Body of pancreas (tissue), 4 donors: Measurements from ENCODE around the gene CASP4.

Experiments used
- POLR2A ChIP-seq, 3 donors: fragments of 450-650 bp; IDR thresholded peaks; one replicate each; pipeline ENCODE4 v1.6.1; 2016; ENCODE audit warnings: antibody characterized with exemption in 3 of 3, mild to moderate bottlenecking in 2 of 3
- TF ChIP-seq, protein P1 (sequence below), 7 experiments: fragments of 450-650 bp in 4 of 7; fragments of 200-600 bp in 3 of 7; sonication (generic) in 3 of 7; IDR thresholded peaks; one replicate each; pipeline ENCODE4 v1.5.1; 2016 to 2019; ENCODE audit warnings: antibody characterized with exemption in 7 of 7

GRCh38 chr11:104984808-104985207, 16.4 kb upstream of the CASP4 start:
- TF ChIP-seq, protein P1, sequence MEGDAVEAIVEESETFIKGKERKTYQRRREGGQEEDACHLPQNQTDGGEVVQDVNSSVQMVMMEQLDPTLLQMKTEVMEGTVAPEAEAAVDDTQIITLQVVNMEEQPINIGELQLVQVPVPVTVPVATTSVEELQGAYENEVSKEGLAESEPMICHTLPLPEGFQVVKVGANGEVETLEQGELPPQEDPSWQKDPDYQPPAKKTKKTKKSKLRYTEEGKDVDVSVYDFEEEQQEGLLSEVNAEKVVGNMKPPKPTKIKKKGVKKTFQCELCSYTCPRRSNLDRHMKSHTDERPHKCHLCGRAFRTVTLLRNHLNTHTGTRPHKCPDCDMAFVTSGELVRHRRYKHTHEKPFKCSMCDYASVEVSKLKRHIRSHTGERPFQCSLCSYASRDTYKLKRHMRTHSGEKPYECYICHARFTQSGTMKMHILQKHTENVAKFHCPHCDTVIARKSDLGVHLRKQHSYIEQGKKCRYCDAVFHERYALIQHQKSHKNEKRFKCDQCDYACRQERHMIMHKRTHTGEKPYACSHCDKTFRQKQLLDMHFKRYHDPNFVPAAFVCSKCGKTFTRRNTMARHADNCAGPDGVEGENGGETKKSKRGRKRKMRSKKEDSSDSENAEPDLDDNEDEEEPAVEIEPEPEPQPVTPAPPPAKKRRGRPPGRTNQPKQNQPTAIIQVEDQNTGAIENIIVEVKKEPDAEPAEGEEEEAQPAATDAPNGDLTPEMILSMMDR (IDR thresholded peaks at IDR 0.05), result no peak
- no peak for TF ChIP-seq POLR2A (IDR thresholded peaks at IDR 0.05)
